ENCODE measurements around the gene PDE4D. TPM values are rescaled to one million over a fixed set of nuclear protein-coding genes. Genes with fewer than 3 reads are reported as not detected.
A peak's percentile ranks its signal among the peaks of the same experiment; 100 is the strongest.

The PDE4D gene
- total RNA-seq, 1 donor from 2014 or later: 39.2 TPM

DNA sequence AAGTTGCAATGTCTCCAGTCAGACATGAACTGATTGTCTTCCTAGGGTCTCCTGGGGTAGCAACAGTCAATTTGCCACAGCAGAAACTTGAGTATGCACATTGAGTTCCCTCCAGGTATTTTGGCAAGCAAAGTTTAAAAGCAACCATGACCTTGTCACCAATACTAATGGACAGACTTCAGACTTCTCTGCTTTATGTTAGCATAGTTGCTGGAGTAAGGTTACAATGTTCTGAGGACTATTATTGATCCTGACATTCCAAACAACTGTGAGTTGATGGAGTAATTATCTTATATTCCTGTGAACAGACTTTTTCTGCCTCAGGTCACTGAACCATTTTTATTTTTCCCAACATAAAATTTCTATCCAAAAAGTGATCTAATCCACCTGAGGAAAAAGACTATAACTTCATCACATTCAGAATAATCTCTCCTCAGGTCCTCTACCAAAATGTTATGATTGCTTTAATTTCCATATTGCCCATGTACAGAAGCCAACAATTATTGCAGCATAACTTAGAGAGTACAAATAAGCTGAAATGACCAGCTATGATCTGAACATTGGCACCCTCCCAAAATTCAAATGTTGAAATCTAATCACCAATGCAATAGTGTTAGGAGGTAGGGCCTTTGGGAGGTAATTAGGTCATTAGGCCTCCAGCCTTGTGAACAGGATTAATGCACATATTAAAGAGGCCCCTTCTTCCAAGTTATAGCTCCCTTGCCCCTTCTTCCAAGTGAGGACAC lies 228.3 kb downstream of the PDE4D start:
- Histone ChIP-seq H3K36me3 (ENCODE audit: control insufficient read depth, insufficient read depth, low read length) (no peaks in the 10 kb centered on the region), H3K27me3 (ENCODE audit: control insufficient read depth, insufficient read depth, low read length) (no peaks in the 10 kb centered on the region), H3K4me3 (ENCODE audit: low read depth, low read length) (no peak overlapping the region)
- no peak for DNase-seq (ENCODE audit: low read depth)
- TF ChIP-seq, protein P1, sequence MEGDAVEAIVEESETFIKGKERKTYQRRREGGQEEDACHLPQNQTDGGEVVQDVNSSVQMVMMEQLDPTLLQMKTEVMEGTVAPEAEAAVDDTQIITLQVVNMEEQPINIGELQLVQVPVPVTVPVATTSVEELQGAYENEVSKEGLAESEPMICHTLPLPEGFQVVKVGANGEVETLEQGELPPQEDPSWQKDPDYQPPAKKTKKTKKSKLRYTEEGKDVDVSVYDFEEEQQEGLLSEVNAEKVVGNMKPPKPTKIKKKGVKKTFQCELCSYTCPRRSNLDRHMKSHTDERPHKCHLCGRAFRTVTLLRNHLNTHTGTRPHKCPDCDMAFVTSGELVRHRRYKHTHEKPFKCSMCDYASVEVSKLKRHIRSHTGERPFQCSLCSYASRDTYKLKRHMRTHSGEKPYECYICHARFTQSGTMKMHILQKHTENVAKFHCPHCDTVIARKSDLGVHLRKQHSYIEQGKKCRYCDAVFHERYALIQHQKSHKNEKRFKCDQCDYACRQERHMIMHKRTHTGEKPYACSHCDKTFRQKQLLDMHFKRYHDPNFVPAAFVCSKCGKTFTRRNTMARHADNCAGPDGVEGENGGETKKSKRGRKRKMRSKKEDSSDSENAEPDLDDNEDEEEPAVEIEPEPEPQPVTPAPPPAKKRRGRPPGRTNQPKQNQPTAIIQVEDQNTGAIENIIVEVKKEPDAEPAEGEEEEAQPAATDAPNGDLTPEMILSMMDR (IDR thresholded peaks at IDR 0.05; ENCODE audit: insufficient read depth, low read length, poor library complexity, severe bottlenecking): no peak

DNA sequence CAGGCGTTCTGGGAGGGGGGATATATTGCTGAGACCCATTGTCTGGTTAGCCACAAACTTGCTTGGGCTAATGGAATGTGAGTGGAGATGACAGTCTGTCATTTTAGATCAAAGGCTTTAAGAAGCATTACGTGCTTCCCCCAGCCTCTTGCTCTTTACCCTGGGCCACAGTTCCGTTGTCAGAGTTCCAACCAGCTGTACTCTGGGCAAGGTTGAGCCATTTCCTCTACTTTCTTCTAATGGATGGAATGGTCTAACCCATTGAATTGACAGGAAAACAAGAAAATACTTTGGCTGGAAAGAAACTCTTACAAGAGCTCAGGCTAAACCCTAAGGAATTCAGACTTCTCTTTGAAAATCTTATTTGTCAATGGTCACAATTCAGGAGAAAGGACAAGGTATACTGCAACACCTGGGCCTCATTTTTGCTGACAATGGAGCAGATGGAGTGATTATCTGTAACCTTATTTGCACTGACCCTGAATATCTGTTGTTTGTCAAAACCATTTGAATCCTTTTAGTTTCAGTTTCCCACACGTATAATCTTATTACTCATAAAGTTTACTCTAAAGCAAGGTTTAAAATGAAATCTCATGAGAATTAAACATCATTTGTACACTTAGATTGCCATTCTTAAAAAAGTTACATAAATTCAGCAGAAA lies 231.4 kb downstream of the PDE4D start:
- DNase-seq (ENCODE audit: low read depth): no peak
- Histone ChIP-seq H3K4me3 (ENCODE audit: low read depth, low read length) (no peak overlapping the region), H3K27me3 (ENCODE audit: control insufficient read depth, insufficient read depth, low read length) (no peaks in the 10 kb centered on the region), H3K36me3 (ENCODE audit: control insufficient read depth, insufficient read depth, low read length) (no peaks in the 10 kb centered on the region)
- TF ChIP-seq, protein P1 (IDR thresholded peaks at IDR 0.05; ENCODE audit: insufficient read depth, low read length, poor library complexity, severe bottlenecking): no peak

DNA sequence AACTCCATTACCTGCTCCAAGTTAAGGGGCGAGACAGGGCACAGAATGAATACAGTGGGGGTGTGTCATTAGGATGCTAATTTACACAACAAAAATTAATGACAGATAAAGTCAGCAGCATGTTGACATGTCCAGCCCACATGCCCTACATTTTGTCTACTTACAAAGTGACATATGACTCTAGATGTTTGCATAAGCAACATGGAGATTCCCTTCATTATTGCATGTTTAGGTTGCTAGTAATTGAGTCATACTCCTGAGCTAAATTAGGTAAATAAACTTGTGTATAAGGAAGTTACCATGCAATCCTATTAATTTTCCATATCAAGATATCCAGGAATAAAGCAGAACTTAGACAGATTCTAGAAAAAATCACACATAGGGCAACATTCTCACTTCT lies 232.2 kb downstream of the PDE4D start:
- DNase-seq (ENCODE audit: low read depth): no peak

DNA sequence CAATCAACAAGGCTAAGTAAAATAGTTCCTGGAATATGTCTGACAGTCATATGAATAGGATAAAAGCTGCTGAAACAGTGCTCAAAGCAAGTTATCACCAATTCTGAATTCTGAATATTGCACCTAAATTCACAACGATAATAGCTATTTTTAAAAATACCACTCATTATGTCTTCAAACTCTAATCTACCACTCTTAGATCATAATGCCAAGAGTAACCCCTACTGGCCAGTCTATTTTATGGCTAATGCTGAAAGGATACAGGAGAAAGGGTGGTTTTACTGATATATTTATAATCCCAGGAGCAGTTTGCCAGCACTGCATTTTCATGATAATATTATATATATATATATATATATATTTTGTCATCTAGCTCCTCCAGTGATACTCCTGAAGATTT lies 232.8 kb downstream of the PDE4D start:
- H3K27me3 ChIP-seq (ENCODE audit: control insufficient read depth, insufficient read depth, low read length): no peaks in the 10 kb centered on the region
- TF ChIP-seq, protein P1 (IDR thresholded peaks at IDR 0.05; ENCODE audit: insufficient read depth, low read length, poor library complexity, severe bottlenecking): peak; percentile 31
- DNase-seq (ENCODE audit: low read depth): no peak
- no peaks in the 10 kb centered on the region for H3K36me3 ChIP-seq (ENCODE audit: control insufficient read depth, insufficient read depth, low read length)
- H3K4me3 ChIP-seq (ENCODE audit: low read depth, low read length): no peak overlapping the region

More for the DNA sequence above, 232.2 kb downstream of the PDE4D start:
- TF ChIP-seq, protein P1 (IDR thresholded peaks at IDR 0.05; ENCODE audit: insufficient read depth, low read length, poor library complexity, severe bottlenecking): no peak
- no peaks in the 10 kb centered on the region for H3K36me3 ChIP-seq (ENCODE audit: control insufficient read depth, insufficient read depth, low read length)
- no peak overlapping the region for H3K4me3 ChIP-seq (ENCODE audit: low read depth, low read length)
- no peaks in the 10 kb centered on the region for H3K27me3 ChIP-seq (ENCODE audit: control insufficient read depth, insufficient read depth, low read length)

DNA sequence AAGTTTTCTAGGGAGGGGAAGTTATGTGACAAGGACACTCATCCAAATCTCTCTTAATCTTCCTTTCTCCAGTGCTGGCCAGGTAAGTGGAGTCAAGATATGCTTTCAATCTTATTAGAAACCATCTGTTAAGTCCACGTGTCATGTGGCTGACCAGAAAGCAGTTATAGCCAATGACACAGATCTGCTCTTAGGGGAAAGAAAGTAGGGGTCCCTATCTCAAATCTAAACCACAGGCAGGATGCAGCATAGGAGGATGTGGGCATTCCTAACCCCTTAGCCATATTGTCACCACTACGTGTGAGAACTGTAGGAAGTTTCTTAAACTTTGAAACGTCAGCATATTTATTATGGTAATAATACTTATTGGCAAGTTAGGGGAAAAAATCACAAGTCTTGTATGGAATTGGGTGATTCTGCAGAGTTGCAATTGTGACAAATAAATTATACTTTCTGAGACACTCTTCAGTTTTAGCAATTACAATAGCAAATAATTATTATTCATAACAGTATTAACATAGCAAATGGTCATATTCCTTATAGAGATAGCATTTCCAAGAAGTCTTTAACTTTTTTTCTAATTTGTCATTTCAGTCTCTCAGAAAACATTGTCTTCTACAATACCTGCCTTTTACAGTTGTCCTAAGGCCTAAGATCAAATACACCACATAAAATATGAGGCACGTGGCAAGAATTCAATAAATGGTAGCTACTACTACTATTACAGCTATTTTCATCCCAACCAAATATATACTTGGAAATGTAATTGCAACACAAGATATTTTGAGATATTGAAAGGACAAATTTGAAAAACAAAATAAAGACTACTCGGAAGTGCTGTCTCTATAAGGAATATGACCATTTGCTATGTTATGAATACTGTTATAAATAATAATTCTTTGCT lies 236.9 kb downstream of the PDE4D start:
- Histone ChIP-seq H3K4me3 (ENCODE audit: low read depth, low read length) (no peak overlapping the region), H3K27me3 (ENCODE audit: control insufficient read depth, insufficient read depth, low read length) (no peaks in the 10 kb centered on the region), H3K36me3 (ENCODE audit: control insufficient read depth, insufficient read depth, low read length) (no peaks in the 10 kb centered on the region)
- TF ChIP-seq, protein P1 (IDR thresholded peaks at IDR 0.05; ENCODE audit: insufficient read depth, low read length, poor library complexity, severe bottlenecking): no peak
- DNase-seq (ENCODE audit: low read depth): no peak

Measured in kidney epithelial cell (primary cell).